Natural killer cell (primary cell): ENCODE data around the gene ANKRD40. TPM values are rescaled to one million over a fixed set of nuclear protein-coding genes. Genes with fewer than 3 reads are reported as not detected.
A peak's percentile ranks its signal among the peaks of the same experiment; 100 is the strongest.

ENCODE experiments used
- ATAC-seq, 3 donors: fragments of 150-1000 bp in 2 of 3; fragments of 200-7000 bp in 1 of 3; cut with Tn5 transposase; 1 replicate in 1 of 3; 2 replicates in 2 of 3; pipeline ENCODE4 v1.10.0; 2021; ENCODE audit warnings: mild to moderate bottlenecking in 2 of 3, moderate library complexity in 2 of 3
- DNase-seq, 2 donors: peaks; one replicate each; pipeline versions ENCODE4 v3.0.0 to v3.0.0-alpha.2; 2013 to 2021; ENCODE audit warnings: mixed read lengths in 1 of 2
- H3K27ac ChIP-seq: one replicate; pipeline ENCODE4 v1.5.1; 2013; ENCODE audit warnings: mild to moderate bottlenecking, low read length
- H3K27me3 ChIP-seq: one replicate; pipeline ENCODE4 v1.6.1; 2013; ENCODE audit warnings: low read length; ENCODE audit not compliant: control insufficient read depth, insufficient read depth
- H3K36me3 ChIP-seq: one replicate; pipeline ENCODE4 v1.6.1; 2013; ENCODE audit warnings: low read length; ENCODE audit not compliant: control insufficient read depth, insufficient read depth
- H3K4me1 ChIP-seq: one replicate; pipeline ENCODE4 v1.6.1; 2013; ENCODE audit warnings: low read length; ENCODE audit not compliant: control insufficient read depth, insufficient read depth
- H3K4me3 ChIP-seq: one replicate; pipeline ENCODE4 v1.5.1; 2013; ENCODE audit warnings: low read length
- H3K9me3 ChIP-seq: one replicate; pipeline ENCODE4 v1.6.1; 2013; ENCODE audit warnings: low read length; ENCODE audit not compliant: control insufficient read depth, insufficient read depth
- H3K27ac Mint-ChIP-seq, 2 donors: one replicate each; pipeline ENCODE4 v1.8.0; 2022; ENCODE audit warnings: mild to moderate bottlenecking in 2 of 2, mixed read lengths in 2 of 2, moderate library complexity in 1 of 2
- H3K27me3 Mint-ChIP-seq, 2 donors: one replicate each; pipeline ENCODE4 v1.8.0; 2022; ENCODE audit warnings: low read depth in 2 of 2, mixed read lengths in 2 of 2
- H3K36me3 Mint-ChIP-seq: one replicate; pipeline ENCODE4 v1.8.0; 2022; ENCODE audit warnings: mixed read lengths
- H3K4me1 Mint-ChIP-seq, 2 donors: one replicate each; pipeline ENCODE4 v1.8.0; 2022; ENCODE audit warnings: mixed read lengths in 2 of 2
- H3K4me3 Mint-ChIP-seq: one replicate; pipeline ENCODE4 v1.8.0; 2022; ENCODE audit warnings: mild to moderate bottlenecking, moderate library complexity, mixed read lengths
- H3K9me3 Mint-ChIP-seq, 2 donors: one replicate each; pipeline ENCODE4 v1.8.0; 2022; ENCODE audit warnings: mixed read lengths in 2 of 2
- CTCF ChIP-seq: fragments of 200-600 bp; IDR thresholded peaks from one replicate; pipeline ENCODE4 v1.8.0; 2022; ENCODE audit warnings: antibody characterized with exemption
- WGBS: methylation state at CpG from one replicate; pipeline ENCODE4 v1.1.7; 2013; ENCODE audit warnings: missing lambda C conversion rate; ENCODE audit not compliant: insufficient coverage; 5-methylcytosine and 5-hydroxymethylcytosine counted together
- intact Hi-C: fragments of 100-400 bp; cut with micrococcal nuclease; formaldehyde crosslinking; loops from one replicate; pipeline ENCODE4 v1.14.2; 2022
- total RNA-seq, 4 donors: library from RNA; stranded (reverse); fragments of 120-200 nt in 1 of 4; gene quantifications; one replicate each; pipeline versions ENCODE4 v1.2.3 to v1.2.4, GENCODE V29; 2013 to 2022

Gene ANKRD40
- total RNA-seq, 3 donors from 2014 or later (not counting 1 experiment from before 2014, with no cell fraction given), result 22.1 to 32.0 (median 30.8) TPM

- Histone ChIP-seq H3K4me3 (peak overlapping the region; percentile 80), H3K27me3 (no peaks in the 10 kb centered on the region), H3K9me3 (no peaks in the 10 kb centered on the region), H3K4me1 (peaks cover 27% of the 10 kb centered on the region), H3K27ac (peak overlapping the region; percentile 68), H3K36me3 (no peaks in the 10 kb centered on the region)
- H3K27ac Mint-ChIP-seq, result peak overlapping the region; percentile 95 to 98
- no peaks in the 10 kb centered on the region for H3K9me3 Mint-ChIP-seq
- intact Hi-C loops, result no loop called here
- TF ChIP-seq CTCF, result no peak
- ATAC-seq (no peak), DNase-seq (peak in 1 of 2 donors; percentile 61)
- H3K4me3 Mint-ChIP-seq, result peak overlapping the region; percentile 99
- no peaks in the 10 kb centered on the region for H3K36me3 Mint-ChIP-seq
- H3K4me1 Mint-ChIP-seq, result peaks cover 39 to 40% of the 10 kb centered on the region in 2 donors
- 0% methylated on average over 5 of the region's 7 CpGs for WGBS
- no peaks in the 10 kb centered on the region for H3K27me3 Mint-ChIP-seq
These were observed 13.7 kb upstream of the ANKRD40 start for GRCh38 chr17:50721194-50722010.

- no peaks in the 10 kb centered on the region for H3K27me3 ChIP-seq
- Mint-ChIP-seq H3K4me3 (peak overlapping the region; percentile 99), H3K36me3 (no peaks in the 10 kb centered on the region), H3K27me3 (no peaks in the 10 kb centered on the region), H3K4me1 (peaks cover 33% of the 10 kb centered on the region in 2 donors), H3K9me3 (no peaks in the 10 kb centered on the region), H3K27ac (peak overlapping the region; percentile 95 to 98)
- peak overlapping the region; percentile 80 for H3K4me3 ChIP-seq
- H3K36me3 ChIP-seq, result no peaks in the 10 kb centered on the region
- under 1% methylated on average over 22 of the region's 25 CpGs for WGBS
- peak overlapping the region; percentile 96 for H3K27ac ChIP-seq
- H3K9me3 ChIP-seq, result no peaks in the 10 kb centered on the region
- TF ChIP-seq CTCF, result no peak
- intact Hi-C loops, result loop anchor here (1.0 kb wide), 2 partner anchors 13 to 433 kb away; partner anchors contain the start of genes ANKRD40 and NME1
- ATAC-seq, result no peak
- peak in 1 of 2 donors; percentile 16 for DNase-seq
- H3K4me1 ChIP-seq, result peaks cover 27% of the 10 kb centered on the region
These were observed 12.4 kb upstream of the ANKRD40 start for GRCh38 chr17:50719924-50720794.

- peaks cover 33% of the 10 kb centered on the region in 2 donors for H3K4me1 Mint-ChIP-seq
- WGBS, result under 1% methylated on average over 76 of the region's 76 CpGs
These were observed 11.6 kb upstream of the ANKRD40 start, which contains the start of gene LUC7L3 for GRCh38 chr17:50719144-50719923. Gene LUC7L3, plus strand, starts transcription at chr17:50719603. Its CDS starts 130 bp downstream, at chr17:50719733.

More at GRCh38 chr17:50719144-50719923, 11.6 kb upstream of the ANKRD40 start, which contains the start of gene LUC7L3:
- peak within 1 kb of the TSS; percentile 99 for H3K4me3 Mint-ChIP-seq
- Histone ChIP-seq H3K36me3 (no peaks in the 10 kb centered on the region), H3K27me3 (no peaks in the 10 kb centered on the region), H3K4me3 (peak within 1 kb of the TSS; percentile 80), H3K4me1 (peaks cover 23% of the 10 kb centered on the region), H3K9me3 (no peaks in the 10 kb centered on the region), H3K27ac (peak within 1 kb of the TSS; percentile 96)
- H3K36me3 Mint-ChIP-seq, result no peaks in the 10 kb centered on the region
- intact Hi-C loops, result loop anchor here (1.0 kb wide), 2 partner anchors 12 to 434 kb away; partner anchors contain the start of genes ANKRD40 and NME1
- H3K27ac Mint-ChIP-seq, result peak within 1 kb of the TSS; percentile 95 to 98
- ATAC-seq (peak; percentile 93 to 99 (median 95)), DNase-seq (peak; percentile 95 to 96)
- no peaks in the 10 kb centered on the region for H3K9me3 Mint-ChIP-seq
- no peak for TF ChIP-seq CTCF
- no peaks in the 10 kb centered on the region for H3K27me3 Mint-ChIP-seq
